ENCODE results near the gene HOXC12.

HOXC12 gene

GRCh38 chr12:53956914-53957536, 2.3 kb downstream of the HOXC12 start:
- DNase-seq (ENCODE audit: low read depth), result no peak

- no peak for DNase-seq (ENCODE audit: low read depth)
These were observed 3.4 kb downstream of the HOXC12 start for GRCh38 chr12:53958128-53958527.

GRCh38 chr12:53959314-53959713, 4.6 kb downstream of the HOXC12 start:
- no peak for DNase-seq (ENCODE audit: low read depth)

- no peak for DNase-seq (ENCODE audit: low read depth)
These were observed 5.7 kb downstream of the HOXC12 start for GRCh38 chr12:53960187-53961024.

- no peak for DNase-seq (ENCODE audit: low read depth)
These were observed 6.5 kb downstream of the HOXC12 start for GRCh38 chr12:53961025-53961761.

GRCh38 chr12:53963005-53963404, 8.3 kb downstream of the HOXC12 start:
- no peak for DNase-seq (ENCODE audit: low read depth)

GRCh38 chr12:53963434-53964314, 9.0 kb downstream of the HOXC12 start:
- DNase-seq (ENCODE audit: low read depth), result no peak

GRCh38 chr12:53964315-53964713, 9.6 kb downstream of the HOXC12 start:
- DNase-seq (ENCODE audit: low read depth), result no peak

GRCh38 chr12:53965281-53966084, 10.8 kb downstream of the HOXC12 start:
- DNase-seq (ENCODE audit: low read depth), result no peak

- DNase-seq (ENCODE audit: low read depth), result no peak
These were observed 11.3 kb downstream of the HOXC12 start for GRCh38 chr12:53966085-53966384.

GRCh38 chr12:53966385-53967133, 11.9 kb downstream of the HOXC12 start:
- DNase-seq (ENCODE audit: low read depth), result no peak

- DNase-seq (ENCODE audit: low read depth), result no peak
These were observed 12.8 kb downstream of the HOXC12 start for GRCh38 chr12:53967421-53967925.

- no peak for DNase-seq (ENCODE audit: low read depth)
These were observed 13.8 kb downstream of the HOXC12 start for GRCh38 chr12:53968214-53969127.

GRCh38 chr12:53969588-53970259, 15.0 kb downstream of the HOXC12 start:
- DNase-seq (ENCODE audit: low read depth), result no peak

- DNase-seq (ENCODE audit: low read depth), result no peak
These were observed 15.7 kb downstream of the HOXC12 start for GRCh38 chr12:53970451-53970850.

- no peak for DNase-seq (ENCODE audit: low read depth)
These were observed 16.4 kb downstream of the HOXC12 start for GRCh38 chr12:53971129-53971528.

- DNase-seq (ENCODE audit: low read depth), result no peak
These were observed 17.0 kb downstream of the HOXC12 start for GRCh38 chr12:53971686-53972085.

GRCh38 chr12:53972152-53972702, 17.5 kb downstream of the HOXC12 start:
- no peak for DNase-seq (ENCODE audit: low read depth)

All from HS-27A (cell line).